Trophoblast cell (in vitro differentiated cells and primary cell): ENCODE results near the gene GPR15.
"Not testable (repeated sequence)": the region's sequence is repeated elsewhere in the genome, so short reads cannot be mapped to it uniquely, and the experiment has no call there.

ENCODE experiments used
- DNase-seq, 2 donors: peaks; one replicate each; pipeline ENCODE4 v3.0.0-alpha.2; 2016
- H2AFZ ChIP-seq: 2 replicates; pipeline ENCODE4 v1.6.1; 2013; ENCODE audit warnings: low read length, moderate library complexity, mild to moderate bottlenecking; ENCODE audit not compliant: insufficient read depth, poor library complexity
- H2AK5ac ChIP-seq: 2 replicates; pipeline ENCODE4 v1.6.1; 2013; ENCODE audit warnings: mild to moderate bottlenecking, low read length
- H2BK120ac ChIP-seq: 2 replicates; pipeline ENCODE4 v1.6.1; 2013; ENCODE audit warnings: low read length, mild to moderate bottlenecking, moderate library complexity; ENCODE audit not compliant: insufficient read depth, poor library complexity
- H2BK12ac ChIP-seq: 2 replicates; pipeline ENCODE4 v1.6.1; 2013; ENCODE audit warnings: mild to moderate bottlenecking, low read length, moderate library complexity
- H2BK5ac ChIP-seq: 2 replicates; pipeline ENCODE4 v1.6.1; 2013; ENCODE audit warnings: low read length, low read depth, moderate library complexity, mild to moderate bottlenecking; ENCODE audit not compliant: poor library complexity
- H3K14ac ChIP-seq: 2 replicates; pipeline ENCODE4 v1.6.1; 2013; ENCODE audit warnings: mild to moderate bottlenecking, low read length
- H3K18ac ChIP-seq: 2 replicates; pipeline ENCODE4 v1.6.1; 2013; ENCODE audit warnings: mild to moderate bottlenecking, low read length
- H3K23ac ChIP-seq: 2 replicates; pipeline ENCODE4 v1.6.1; 2013; ENCODE audit warnings: low read length
- H3K27ac ChIP-seq: 2 replicates; pipeline ENCODE4 v1.5.1; 2013; ENCODE audit warnings: low read depth, mild to moderate bottlenecking, inconsistent platforms, low read length, moderate library complexity
- H3K27me3 ChIP-seq: 2 replicates; pipeline ENCODE4 v1.6.1; 2013; ENCODE audit warnings: inconsistent platforms, mild to moderate bottlenecking, low read length, moderate library complexity; ENCODE audit not compliant: insufficient read depth
- H3K36me3 ChIP-seq, 2 experiments: 1 replicate in 1 of 2; 2 replicates in 1 of 2; pipeline ENCODE4 v1.6.1; 2013; ENCODE audit warnings: low read length in 2 of 2, mild to moderate bottlenecking in 2 of 2, moderate library complexity in 1 of 2; ENCODE audit not compliant: insufficient read depth in 2 of 2, control insufficient read depth in 1 of 2
- H3K4ac ChIP-seq: 2 replicates; pipeline ENCODE4 v1.6.1; 2013; ENCODE audit warnings: low read depth, mild to moderate bottlenecking, low read length, moderate library complexity
- H3K4me1 ChIP-seq, 2 experiments: 1 replicate in 1 of 2; 2 replicates in 1 of 2; pipeline ENCODE4 v1.6.1; 2013; ENCODE audit warnings: low read length in 2 of 2, mild to moderate bottlenecking in 2 of 2, moderate library complexity in 1 of 2; ENCODE audit not compliant: insufficient read depth in 2 of 2, control insufficient read depth in 1 of 2
- H3K4me2 ChIP-seq: 2 replicates; pipeline ENCODE4 v1.6.1; 2013; ENCODE audit warnings: inconsistent platforms, mild to moderate bottlenecking, low read length, moderate library complexity
- H3K4me3 ChIP-seq: 2 replicates; pipeline ENCODE4 v1.5.1; 2013; ENCODE audit warnings: mild to moderate bottlenecking, low read depth, low read length, inconsistent platforms
- H3K79me1 ChIP-seq: one replicate; pipeline ENCODE4 v1.6.1; 2013; ENCODE audit warnings: low read length
- H3K79me2 ChIP-seq: 2 replicates; pipeline ENCODE4 v1.6.1; 2013; ENCODE audit warnings: low read length, mild to moderate bottlenecking; ENCODE audit not compliant: control insufficient read depth, insufficient read depth, poor library complexity
- H3K9ac ChIP-seq: 2 replicates; pipeline ENCODE4 v1.6.1; 2013; ENCODE audit warnings: mild to moderate bottlenecking, low read length
- H3K9me3 ChIP-seq: 2 replicates; pipeline ENCODE4 v1.6.1; 2013; ENCODE audit warnings: low read depth, mild to moderate bottlenecking, control low read depth, inconsistent platforms, low read length; ENCODE audit not compliant: insufficient read depth
- H4K12ac ChIP-seq: 2 replicates; pipeline ENCODE4 v1.6.1; 2013; ENCODE audit warnings: low read depth, mild to moderate bottlenecking, low read length, moderate library complexity
- H4K8ac ChIP-seq: 2 replicates; pipeline ENCODE4 v1.6.1; 2013; ENCODE audit warnings: low read depth, mild to moderate bottlenecking, low read length, moderate library complexity
- H4K91ac ChIP-seq: one replicate; pipeline ENCODE4 v1.6.1; 2013; ENCODE audit warnings: low read depth, mild to moderate bottlenecking, low read length, moderate library complexity
- WGBS: extraction: QIAGEN DNeasy Blood & Tissue Kit; methylation state at CpG from one replicate; pipeline ENCODE4 v1.1.7; 2013; ENCODE audit warnings: missing lambda C conversion rate; ENCODE audit not compliant: insufficient read length, insufficient coverage; ENCODE audit errors: extremely low coverage; 5-methylcytosine and 5-hydroxymethylcytosine counted together

The GPR15 gene

GRCh38 chr3:98557324-98558010, 25.7 kb downstream of the GPR15 start:
- no peak overlapping the region for H3K23ac ChIP-seq
- H3K79me2 ChIP-seq = no peaks in the 10 kb centered on the region
- no peak for DNase-seq
- no CpG with 5 or more reads among the region's 4 CpGs for WGBS
- no peak overlapping the region for H3K18ac ChIP-seq
- H2BK120ac ChIP-seq = no peak overlapping the region
- H3K14ac ChIP-seq = no peak overlapping the region
- no peaks in the 10 kb centered on the region for H3K79me1 ChIP-seq
- no peak overlapping the region for H2AFZ ChIP-seq
- no peaks in the 10 kb centered on the region for H3K4me1 ChIP-seq
- no peak overlapping the region for H3K4me2 ChIP-seq
- no peak overlapping the region for H2BK12ac ChIP-seq
- H2AK5ac ChIP-seq = no peak overlapping the region
- H3K36me3 ChIP-seq = no peaks in the 10 kb centered on the region
- no peak overlapping the region for H3K4me3 ChIP-seq
- no peaks in the 10 kb centered on the region for H3K9me3 ChIP-seq
- H3K27me3 ChIP-seq = no peaks in the 10 kb centered on the region
- no peak overlapping the region for H3K9ac ChIP-seq
- H3K27ac ChIP-seq = no peak overlapping the region
- H2BK5ac ChIP-seq = no peak overlapping the region
- H4K12ac ChIP-seq = no peak overlapping the region
- no peak overlapping the region for H4K8ac ChIP-seq
- no peak overlapping the region for H3K4ac ChIP-seq
- no peak overlapping the region for H4K91ac ChIP-seq

GRCh38 chr3:98558100-98558827, 26.5 kb downstream of the GPR15 start:
- Histone ChIP-seq H3K36me3 (no peaks in the 10 kb centered on the region), H2BK12ac (no peak overlapping the region), H3K79me1 (no peaks in the 10 kb centered on the region), H3K14ac (no peak overlapping the region), H3K4me2 (no peak overlapping the region), H2AFZ (no peak overlapping the region), H3K4me3 (no peak overlapping the region), H3K4me1 (no peaks in the 10 kb centered on the region), H4K91ac (no peak overlapping the region), H3K27ac (no peak overlapping the region), H3K4ac (no peak overlapping the region), H2BK120ac (no peak overlapping the region), H4K12ac (no peak overlapping the region), H3K9me3 (no peaks in the 10 kb centered on the region), H2BK5ac (no peak overlapping the region), H3K9ac (no peak overlapping the region), H3K79me2 (no peaks in the 10 kb centered on the region), H3K27me3 (no peaks in the 10 kb centered on the region), H4K8ac (no peak overlapping the region), H3K23ac (no peak overlapping the region), H3K18ac (no peak overlapping the region), H2AK5ac (no peak overlapping the region)
- WGBS = no CpG with 5 or more reads among the region's 6 CpGs
- DNase-seq = no peak

- not testable (repeated sequence) for H4K12ac ChIP-seq, H2BK12ac ChIP-seq, H3K27me3 ChIP-seq, H3K79me2 ChIP-seq, H3K4me3 ChIP-seq, H3K9me3 ChIP-seq, H3K23ac ChIP-seq, DNase-seq, H3K4ac ChIP-seq, H3K14ac ChIP-seq, H2BK5ac ChIP-seq, H3K36me3 ChIP-seq, H3K18ac ChIP-seq, H2BK120ac ChIP-seq, H2AK5ac ChIP-seq, H3K9ac ChIP-seq, H3K4me1 ChIP-seq, H3K79me1 ChIP-seq, H2AFZ ChIP-seq, H3K4me2 ChIP-seq, H4K91ac ChIP-seq, H3K27ac ChIP-seq, H4K8ac ChIP-seq
- whole genome bisulfite sequencing = no CpG with 5 or more reads among the region's 2 CpGs
Measured at GRCh38 chr3:98559769-98560168, 28.0 kb downstream of the GPR15 start.

GRCh38 chr3:98560911-98561310, 29.1 kb downstream of the GPR15 start:
- no peak overlapping the region for H3K14ac ChIP-seq
- H3K27me3 ChIP-seq = no peaks in the 10 kb centered on the region
- H3K18ac ChIP-seq = no peak overlapping the region
- no peak overlapping the region for H3K4me3 ChIP-seq
- no peaks in the 10 kb centered on the region for H3K36me3 ChIP-seq
- H2BK120ac ChIP-seq = no peak overlapping the region
- no peaks in the 10 kb centered on the region for H3K9me3 ChIP-seq
- no peak overlapping the region for H2BK5ac ChIP-seq
- H3K4me2 ChIP-seq = no peak overlapping the region
- H3K27ac ChIP-seq = no peak overlapping the region
- H3K79me1 ChIP-seq = no peaks in the 10 kb centered on the region
- H3K4me1 ChIP-seq = no peaks in the 10 kb centered on the region
- H4K12ac ChIP-seq = no peak overlapping the region
- H4K8ac ChIP-seq = no peak overlapping the region
- no peak overlapping the region for H3K23ac ChIP-seq
- no peak for DNase-seq
- H2BK12ac ChIP-seq = no peak overlapping the region
- no CpG with 5 or more reads among the region's 2 CpGs for WGBS
- H2AFZ ChIP-seq = no peak overlapping the region
- no peak overlapping the region for H3K9ac ChIP-seq
- H3K79me2 ChIP-seq = no peaks in the 10 kb centered on the region
- no peak overlapping the region for H2AK5ac ChIP-seq
- no peak overlapping the region for H3K4ac ChIP-seq
- H4K91ac ChIP-seq = no peak overlapping the region
